IPS-18a (cell line): ENCODE measurements around the gene SETD3.

Source experiments
- H3K27ac ChIP-seq: one replicate; pipeline ENCODE4 v1.5.1; 2013; ENCODE audit warnings: low read length
- H3K27me3 ChIP-seq: one replicate; pipeline ENCODE4 v1.6.1; 2013; ENCODE audit warnings: mild to moderate bottlenecking, low read length; ENCODE audit not compliant: control insufficient read depth, insufficient read depth
- H3K36me3 ChIP-seq: one replicate; pipeline ENCODE4 v1.6.1; 2013; ENCODE audit warnings: low read depth, low read length; ENCODE audit not compliant: control insufficient read depth
- H3K4me1 ChIP-seq: one replicate; pipeline ENCODE4 v1.6.1; 2013; ENCODE audit warnings: low read depth, low read length; ENCODE audit not compliant: control insufficient read depth
- H3K4me3 ChIP-seq: one replicate; pipeline ENCODE4 v1.5.1; 2013; ENCODE audit warnings: low read length
- H3K9ac ChIP-seq: one replicate; pipeline ENCODE4 v1.6.1; 2013; ENCODE audit warnings: mild to moderate bottlenecking, low read length, moderate library complexity
- H3K9me3 ChIP-seq: one replicate; pipeline ENCODE4 v1.6.1; 2013; ENCODE audit warnings: low read depth, low read length; ENCODE audit not compliant: control insufficient read depth

SETD3 gene

DNA sequence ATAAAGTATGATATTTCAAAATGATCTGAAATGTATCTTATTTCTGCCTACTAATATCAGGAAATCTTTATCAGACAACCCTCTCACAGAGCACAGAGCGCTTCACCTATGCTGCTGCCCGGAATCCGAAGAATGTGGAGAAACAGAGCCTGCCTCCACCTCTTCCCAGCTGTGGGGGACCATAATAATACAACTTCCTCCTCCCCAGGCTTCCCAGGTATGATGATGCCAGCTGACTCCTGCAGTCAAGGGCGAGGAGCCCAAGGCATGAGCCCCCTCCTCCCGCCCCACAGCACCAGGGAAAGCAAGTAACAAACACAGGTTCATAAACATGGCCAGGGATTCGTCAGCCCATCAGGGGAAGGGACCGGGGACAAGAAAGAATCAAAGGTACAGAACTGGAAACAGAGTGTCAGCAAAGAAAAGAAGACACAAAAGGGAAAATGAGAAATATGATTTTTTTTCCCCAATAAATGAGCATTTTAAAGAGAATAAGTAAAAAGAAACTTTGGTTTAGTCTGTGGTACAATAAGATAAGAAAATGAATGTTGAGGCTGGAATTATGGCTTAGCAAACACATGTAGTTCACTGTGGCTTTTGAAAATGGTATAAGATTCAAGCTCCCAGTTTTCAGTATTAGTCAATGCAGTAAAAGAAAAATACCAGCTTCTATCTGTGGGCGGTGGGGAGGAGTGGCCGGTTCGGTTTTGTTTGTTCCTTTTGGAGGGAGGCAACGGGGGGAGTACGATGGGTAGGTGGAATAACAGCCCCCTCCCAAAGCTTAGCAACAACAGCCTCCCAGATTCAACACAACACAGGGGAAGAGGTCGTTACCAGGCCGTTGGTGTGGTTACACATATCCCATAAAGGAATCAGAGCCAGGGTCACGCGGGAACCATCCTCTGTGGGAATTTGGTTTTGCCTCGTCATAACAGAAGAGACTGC, 68.3 kb downstream of the SETD3 start:
- H3K9ac ChIP-seq: no peak overlapping the region

DNA sequence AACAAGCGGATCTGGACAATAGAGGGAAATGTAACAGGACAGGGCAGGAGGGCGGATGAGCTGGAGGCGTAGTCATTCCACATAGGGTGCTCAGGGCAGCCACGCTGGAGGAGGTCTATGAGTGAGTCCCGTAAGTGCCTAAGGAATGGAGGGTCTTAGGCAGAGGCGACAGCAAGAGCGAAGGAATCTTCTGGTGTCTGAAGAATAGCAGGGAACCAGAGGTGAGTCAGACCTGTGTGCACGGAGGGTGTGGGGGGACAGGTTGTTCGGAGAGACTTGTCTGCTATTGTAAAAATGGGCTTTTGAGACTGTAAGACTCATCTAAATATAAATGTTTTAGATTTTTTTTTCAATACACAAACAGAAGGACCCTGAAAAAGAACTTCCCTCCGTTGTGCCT, 70.6 kb downstream of the SETD3 start:
- Histone ChIP-seq H3K36me3 (peaks cover 3% of the 10 kb centered on the region), H3K4me1 (peaks cover 64% of the 10 kb centered on the region), H3K27ac (no peak overlapping the region), H3K9me3 (no peaks in the 10 kb centered on the region), H3K9ac (no peak overlapping the region), H3K27me3 (no peaks in the 10 kb centered on the region), H3K4me3 (no peak overlapping the region)

More for the DNA sequence above, 68.3 kb downstream of the SETD3 start:
- Histone ChIP-seq H3K4me3 (peak overlapping the region; percentile 25), H3K27ac (peak overlapping the region; percentile 0), H3K27me3 (no peaks in the 10 kb centered on the region), H3K9me3 (no peaks in the 10 kb centered on the region), H3K36me3 (no peaks in the 10 kb centered on the region), H3K4me1 (peaks cover 70% of the 10 kb centered on the region)

DNA sequence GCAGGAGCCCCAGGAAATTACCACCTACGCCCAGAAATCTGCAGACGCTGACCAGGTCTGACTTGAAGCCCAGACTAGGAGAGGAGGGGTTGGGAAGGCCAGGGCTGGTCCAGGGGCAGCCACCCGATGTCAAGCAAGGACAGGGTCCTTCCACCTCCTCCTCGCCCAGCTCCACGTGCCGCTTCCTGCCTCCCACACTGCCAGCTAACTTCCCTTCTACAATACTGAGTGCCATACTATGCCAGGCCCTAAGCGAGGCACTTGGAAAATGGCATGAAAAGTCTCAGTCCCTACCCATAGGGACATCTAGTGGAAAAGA, 71.7 kb downstream of the SETD3 start:
- Histone ChIP-seq H3K27me3 (no peaks in the 10 kb centered on the region), H3K9me3 (no peaks in the 10 kb centered on the region), H3K9ac (no peak overlapping the region), H3K4me1 (peaks cover 53% of the 10 kb centered on the region), H3K4me3 (no peak overlapping the region), H3K27ac (no peak overlapping the region), H3K36me3 (peaks cover 14% of the 10 kb centered on the region)

DNA sequence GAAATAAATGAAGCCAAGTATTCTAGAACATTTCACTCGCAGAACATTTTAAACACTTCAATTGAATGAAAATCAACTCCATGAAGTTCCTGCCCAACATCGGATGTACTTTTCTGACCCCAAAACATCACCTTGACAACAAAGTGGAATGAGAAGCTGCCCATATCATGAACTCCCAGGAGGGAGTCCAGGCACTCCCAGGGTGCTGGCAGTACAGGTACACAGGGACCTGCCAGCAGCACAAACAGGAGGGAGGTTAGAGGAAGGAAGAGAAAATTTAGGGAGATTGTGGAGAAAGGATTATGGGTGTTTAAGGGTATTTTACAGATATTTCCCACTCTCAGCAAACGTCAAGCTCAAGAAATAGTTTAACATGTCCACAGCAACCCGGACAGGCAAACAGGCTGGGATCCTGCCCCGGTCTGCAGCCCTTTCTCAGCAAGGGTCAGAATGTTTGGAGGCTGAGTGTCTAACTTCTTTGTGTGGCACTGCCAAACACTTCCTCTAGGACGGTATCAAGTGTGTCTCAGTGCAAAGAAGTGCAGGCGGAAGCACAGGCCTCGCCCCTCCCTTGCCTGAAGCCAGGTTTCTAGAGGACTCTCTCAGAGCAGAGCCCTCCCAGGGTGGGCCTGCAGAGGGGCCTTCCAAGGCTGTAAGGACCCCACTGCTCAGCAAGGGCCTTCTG, 72.2 kb downstream of the SETD3 start:
- Histone ChIP-seq H3K27ac (no peak overlapping the region), H3K4me1 (peaks cover 48% of the 10 kb centered on the region), H3K4me3 (no peak overlapping the region), H3K27me3 (no peaks in the 10 kb centered on the region), H3K9me3 (no peaks in the 10 kb centered on the region), H3K36me3 (peaks cover 18% of the 10 kb centered on the region), H3K9ac (no peak overlapping the region)

DNA sequence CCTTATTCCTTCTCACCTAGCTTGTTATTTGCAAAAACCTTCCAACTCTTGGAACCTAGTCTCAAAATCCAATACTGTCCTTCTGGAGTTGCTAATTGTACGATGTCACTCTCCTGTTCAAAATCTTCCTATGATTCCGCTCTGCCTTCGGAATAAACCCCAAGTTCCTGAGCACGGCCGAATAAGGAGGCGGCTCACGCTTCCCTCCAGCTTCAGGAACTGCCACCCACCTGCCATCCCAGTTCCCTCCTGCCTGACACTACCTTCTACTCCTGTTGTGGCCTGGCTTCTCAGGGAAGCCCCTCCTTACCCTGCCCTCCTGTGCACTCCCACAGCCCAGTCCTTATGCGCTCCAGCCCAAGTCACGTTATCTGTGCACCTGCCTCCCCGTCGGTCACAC, 73.2 kb downstream of the SETD3 start:
- no peaks in the 10 kb centered on the region for H3K27me3 ChIP-seq
- no peak overlapping the region for H3K4me3 ChIP-seq
- peaks cover 38% of the 10 kb centered on the region for H3K4me1 ChIP-seq
- no peak overlapping the region for H3K9ac ChIP-seq
- no peak overlapping the region for H3K27ac ChIP-seq
- H3K36me3 ChIP-seq: peaks cover 18% of the 10 kb centered on the region
- no peaks in the 10 kb centered on the region for H3K9me3 ChIP-seq

DNA sequence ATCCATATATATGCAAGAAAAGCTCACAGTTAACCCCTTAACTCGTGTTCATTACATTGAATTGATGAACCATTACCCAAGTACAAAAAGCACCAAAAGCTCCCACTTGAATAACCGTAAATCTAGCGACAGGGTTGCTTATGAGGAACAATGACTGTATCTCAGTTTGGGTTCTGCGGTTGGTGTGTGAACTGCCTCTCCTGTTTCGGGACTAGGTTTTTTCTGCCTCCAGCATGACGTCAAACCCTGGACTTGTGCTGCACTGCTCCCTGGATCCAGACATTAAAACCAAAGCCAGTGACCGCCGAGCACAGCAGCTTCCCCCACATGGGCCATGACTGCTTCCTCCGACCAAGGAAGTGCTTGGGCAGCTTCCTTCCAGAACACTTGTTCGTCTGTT, 77.7 kb downstream of the SETD3 start:
- Histone ChIP-seq H3K36me3 (peaks cover 36% of the 10 kb centered on the region), H3K4me3 (no peak overlapping the region), H3K27me3 (no peaks in the 10 kb centered on the region), H3K27ac (no peak overlapping the region), H3K9ac (no peak overlapping the region), H3K4me1 (no peaks in the 10 kb centered on the region), H3K9me3 (no peaks in the 10 kb centered on the region)

DNA sequence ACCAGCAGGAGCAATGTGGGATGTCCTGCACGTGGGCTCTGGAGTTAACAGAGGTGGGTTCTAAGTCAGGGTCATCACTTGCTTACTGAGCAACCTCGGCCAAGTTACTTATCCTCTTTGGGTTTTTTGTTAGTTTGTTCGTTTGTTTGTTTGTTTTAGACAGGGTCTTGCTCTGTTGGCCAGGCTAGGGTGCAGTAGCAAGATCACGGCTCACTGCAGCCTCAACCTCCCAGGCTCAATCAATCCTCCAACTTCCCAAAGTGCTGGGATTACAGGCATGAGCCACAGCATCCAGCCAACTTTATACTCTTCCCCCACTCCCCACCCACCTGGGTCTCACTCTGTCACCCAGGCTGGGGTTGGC, 78.4 kb downstream of the SETD3 start:
- Histone ChIP-seq H3K27ac (no peak overlapping the region), H3K4me1 (no peaks in the 10 kb centered on the region)

DNA sequence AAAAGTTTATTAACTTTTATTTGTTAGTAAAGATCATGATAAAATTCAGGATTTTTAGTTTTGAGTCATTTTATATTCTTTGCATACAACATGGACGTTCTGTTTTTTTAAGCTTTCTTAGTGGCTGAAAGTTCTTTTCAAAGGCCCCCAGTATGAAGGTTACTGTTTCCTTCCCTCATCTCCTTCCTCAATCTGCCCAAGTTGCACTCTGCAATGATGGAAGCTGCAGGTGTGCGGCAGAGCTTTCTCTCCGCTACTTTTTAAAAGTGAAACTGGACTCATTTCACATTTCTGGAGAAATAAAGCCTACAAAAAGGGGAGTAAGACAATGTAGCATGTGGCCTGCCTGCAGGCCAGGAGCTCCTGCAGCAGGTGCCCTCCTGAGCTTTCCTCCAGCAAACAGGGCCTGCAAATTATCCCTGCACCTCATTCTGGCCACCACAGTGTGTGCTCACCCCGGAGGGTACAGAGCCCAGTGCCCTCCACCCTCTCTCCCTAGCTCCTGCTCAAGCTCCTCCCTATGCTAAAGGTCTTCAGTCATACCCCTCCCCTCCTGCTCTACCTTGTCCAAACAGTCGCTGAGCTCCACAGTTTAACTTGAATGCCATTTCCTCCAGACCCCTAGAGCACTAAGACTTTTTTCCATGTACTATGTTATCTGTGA, 78.9 kb downstream of the SETD3 start:
- Histone ChIP-seq H3K9me3 (no peaks in the 10 kb centered on the region), H3K4me1 (no peaks in the 10 kb centered on the region), H3K9ac (no peak overlapping the region), H3K27me3 (no peaks in the 10 kb centered on the region), H3K4me3 (no peak overlapping the region), H3K27ac (no peak overlapping the region), H3K36me3 (peaks cover 36% of the 10 kb centered on the region)

More for the DNA sequence above, 78.4 kb downstream of the SETD3 start:
- H3K36me3 ChIP-seq: peaks cover 36% of the 10 kb centered on the region
- H3K9me3 ChIP-seq: no peaks in the 10 kb centered on the region
- no peaks in the 10 kb centered on the region for H3K27me3 ChIP-seq
- H3K9ac ChIP-seq: no peak overlapping the region
- no peak overlapping the region for H3K4me3 ChIP-seq

DNA sequence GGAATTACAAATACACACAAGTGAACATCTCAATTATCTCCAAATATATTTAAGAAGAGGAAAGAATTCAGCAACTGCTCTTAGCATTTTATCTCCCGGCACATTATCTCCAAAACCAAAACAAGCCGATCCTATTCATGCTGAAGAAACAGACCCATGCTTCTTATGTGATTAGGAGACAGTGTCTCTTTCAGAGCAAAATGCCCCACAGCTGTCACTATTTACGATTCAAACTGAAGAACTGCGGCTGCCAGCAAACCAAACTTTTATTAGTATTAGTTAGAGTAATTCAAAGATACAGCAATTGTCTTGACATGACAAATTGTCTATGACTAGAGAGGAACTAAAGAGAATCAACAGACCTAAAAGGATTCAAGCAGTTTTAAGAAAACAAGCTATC, 79.4 kb downstream of the SETD3 start:
- H3K27ac ChIP-seq: no peak overlapping the region
- no peak overlapping the region for H3K4me3 ChIP-seq
- no peaks in the 10 kb centered on the region for H3K9me3 ChIP-seq
- no peak overlapping the region for H3K9ac ChIP-seq
- H3K36me3 ChIP-seq: peaks cover 35% of the 10 kb centered on the region
- H3K27me3 ChIP-seq: no peaks in the 10 kb centered on the region
- H3K4me1 ChIP-seq: no peaks in the 10 kb centered on the region

DNA sequence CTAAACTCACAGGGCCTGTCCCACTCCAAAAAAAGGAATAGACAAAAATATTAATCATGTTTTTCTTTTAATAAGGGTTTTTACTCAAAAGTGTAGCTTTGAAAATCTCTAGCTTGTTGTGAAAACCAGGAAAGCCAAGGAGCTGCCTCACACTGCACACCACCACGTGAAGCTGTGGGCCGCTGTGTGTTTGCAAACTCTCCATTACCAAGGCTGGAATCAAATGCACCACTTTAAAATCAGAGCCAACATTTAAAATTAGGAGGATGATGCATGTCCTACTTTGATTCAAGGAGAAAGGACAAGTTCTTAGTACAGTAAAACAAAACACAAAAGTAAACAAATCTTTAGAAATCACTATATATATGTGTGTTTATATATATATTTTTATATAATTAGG, 83.0 kb downstream of the SETD3 start:
- H3K27me3 ChIP-seq: no peaks in the 10 kb centered on the region
- no peaks in the 10 kb centered on the region for H3K9me3 ChIP-seq
- peaks cover 15% of the 10 kb centered on the region for H3K4me1 ChIP-seq
- H3K27ac ChIP-seq: no peak overlapping the region
- no peak overlapping the region for H3K9ac ChIP-seq
- peaks cover 19% of the 10 kb centered on the region for H3K36me3 ChIP-seq
- H3K4me3 ChIP-seq: no peak overlapping the region

DNA sequence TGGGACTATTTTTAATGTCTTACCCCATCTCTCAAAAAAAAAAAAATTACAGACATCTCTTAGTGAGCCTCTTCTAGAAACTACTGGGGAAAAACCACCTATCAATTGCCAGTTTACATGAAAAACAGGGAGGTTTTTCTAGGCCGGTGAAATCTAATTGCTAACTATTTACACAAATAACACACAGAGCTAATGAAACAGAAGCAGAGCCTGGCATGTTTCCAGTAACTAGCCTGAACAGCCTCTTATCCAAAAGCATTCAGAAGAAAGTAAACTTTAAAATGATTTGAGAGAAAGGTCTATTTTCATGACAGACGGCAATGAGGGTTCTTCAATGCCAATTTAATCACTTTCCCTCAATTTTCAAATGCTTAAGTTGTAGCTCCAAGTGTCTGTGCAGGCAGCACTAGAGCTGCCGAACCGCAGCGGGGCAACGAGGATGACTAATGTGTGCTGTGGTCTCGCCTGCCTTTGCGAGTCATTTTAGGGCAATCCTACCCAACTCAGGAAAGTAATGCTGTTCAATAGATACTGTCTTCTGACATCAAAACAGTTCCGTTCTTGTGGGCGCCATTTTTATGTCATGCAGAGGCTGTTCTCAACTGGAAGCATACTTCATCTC, 84.6 kb downstream of the SETD3 start:
- Histone ChIP-seq H3K27ac (no peak overlapping the region), H3K9ac (no peak overlapping the region), H3K9me3 (no peaks in the 10 kb centered on the region), H3K36me3 (peaks cover 19% of the 10 kb centered on the region), H3K27me3 (no peaks in the 10 kb centered on the region), H3K4me3 (no peak overlapping the region), H3K4me1 (peaks cover 15% of the 10 kb centered on the region)
